Measurements from ENCODE around the gene FAM110A. TPM values are rescaled to one million over a fixed set of nuclear protein-coding genes. Genes with fewer than 3 reads are reported as not detected.
"Not testable (repeated sequence)": the region's sequence is repeated elsewhere in the genome, so short reads cannot be mapped to it uniquely, and the experiment has no call there.

The FAM110A gene
- total RNA-seq, 1 experiment from 2014 or later = 9.5 TPM

- in situ Hi-C loops (cut with HindIII; ENCODE audit: low sequenced_read_pairs) = no loop called here
- no peak for DNase-seq (ENCODE audit: low spot score)
Observed at GRCh38 chr20:840858-841567, 7.5 kb downstream of the FAM110A start.

- DNase-seq (ENCODE audit: low spot score) = no peak
- in situ Hi-C loops (cut with HindIII; ENCODE audit: low sequenced_read_pairs) = no loop called here
Observed at GRCh38 chr20:841568-842546, 8.3 kb downstream of the FAM110A start.

- DNase-seq (ENCODE audit: low spot score) = no peak
- in situ Hi-C loops (cut with HindIII; ENCODE audit: low sequenced_read_pairs) = no loop called here
Observed at GRCh38 chr20:842547-842940, 9.0 kb downstream of the FAM110A start.

GRCh38 chr20:843912-844311 lies 10.4 kb downstream of the FAM110A start:
- in situ Hi-C loops (cut with HindIII; ENCODE audit: low sequenced_read_pairs) = no loop called here
- DNase-seq (ENCODE audit: low spot score) = no peak

- in situ Hi-C loops (cut with HindIII; ENCODE audit: low sequenced_read_pairs) = no loop called here
- peak; percentile 96 for DNase-seq (ENCODE audit: low spot score)
Observed at GRCh38 chr20:844473-845225, 11.1 kb downstream of the FAM110A start.

- in situ Hi-C loops (cut with HindIII; ENCODE audit: low sequenced_read_pairs) = no loop called here
Observed at GRCh38 chr20:845226-845868, 11.8 kb downstream of the FAM110A start.

GRCh38 chr20:845941-846893 lies 12.7 kb downstream of the FAM110A start:
- DNase-seq (ENCODE audit: low spot score) = no peak
- in situ Hi-C loops (cut with HindIII; ENCODE audit: low sequenced_read_pairs) = no loop called here

More at GRCh38 chr20:845226-845868, 11.8 kb downstream of the FAM110A start:
- no peak for DNase-seq (ENCODE audit: low spot score)

GRCh38 chr20:846894-847278 lies 13.4 kb downstream of the FAM110A start:
- in situ Hi-C loops (cut with HindIII; ENCODE audit: low sequenced_read_pairs) = no loop called here
- no peak for DNase-seq (ENCODE audit: low spot score)

GRCh38 chr20:848193-848592 lies 14.7 kb downstream of the FAM110A start:
- in situ Hi-C loops (cut with HindIII; ENCODE audit: low sequenced_read_pairs) = no loop called here
- no peak for DNase-seq (ENCODE audit: low spot score)

GRCh38 chr20:848731-849130 lies 15.2 kb downstream of the FAM110A start:
- DNase-seq (ENCODE audit: low spot score); in situ Hi-C loops (cut with HindIII; ENCODE audit: low sequenced_read_pairs): not testable (repeated sequence)

- DNase-seq (ENCODE audit: low spot score) = no peak
- in situ Hi-C loops (cut with HindIII; ENCODE audit: low sequenced_read_pairs) = no loop called here
Observed at GRCh38 chr20:853406-853996, 20.0 kb downstream of the FAM110A start.

GRCh38 chr20:854601-855000 lies 21.1 kb downstream of the FAM110A start:
- DNase-seq (ENCODE audit: low spot score) = no peak
- in situ Hi-C loops (cut with HindIII; ENCODE audit: low sequenced_read_pairs) = no loop called here

GRCh38 chr20:855466-856360 lies 22.2 kb downstream of the FAM110A start:
- in situ Hi-C loops (cut with HindIII; ENCODE audit: low sequenced_read_pairs) = no loop called here
- DNase-seq (ENCODE audit: low spot score) = no peak

- DNase-seq (ENCODE audit: low spot score) = no peak
- in situ Hi-C loops (cut with HindIII; ENCODE audit: low sequenced_read_pairs) = no loop called here
Observed at GRCh38 chr20:856361-856775, 22.9 kb downstream of the FAM110A start.

GRCh38 chr20:858011-858410 lies 24.5 kb downstream of the FAM110A start:
- DNase-seq (ENCODE audit: low spot score) = no peak
- in situ Hi-C loops (cut with HindIII; ENCODE audit: low sequenced_read_pairs) = no loop called here

GRCh38 chr20:859751-860231 lies 26.3 kb downstream of the FAM110A start:
- in situ Hi-C loops (cut with HindIII; ENCODE audit: low sequenced_read_pairs) = no loop called here
- DNase-seq (ENCODE audit: low spot score) = no peak

- DNase-seq (ENCODE audit: low spot score) = no peak
- in situ Hi-C loops (cut with HindIII; ENCODE audit: low sequenced_read_pairs) = no loop called here
Observed at GRCh38 chr20:860891-861290, 27.4 kb downstream of the FAM110A start.
